ENCODE data around the gene MOG.

MOG gene

GRCh38 chr6:29676981-29677601, 20.2 kb downstream of the MOG start:
- no peak for DNase-seq (ENCODE audit: low read depth)

DNA sequence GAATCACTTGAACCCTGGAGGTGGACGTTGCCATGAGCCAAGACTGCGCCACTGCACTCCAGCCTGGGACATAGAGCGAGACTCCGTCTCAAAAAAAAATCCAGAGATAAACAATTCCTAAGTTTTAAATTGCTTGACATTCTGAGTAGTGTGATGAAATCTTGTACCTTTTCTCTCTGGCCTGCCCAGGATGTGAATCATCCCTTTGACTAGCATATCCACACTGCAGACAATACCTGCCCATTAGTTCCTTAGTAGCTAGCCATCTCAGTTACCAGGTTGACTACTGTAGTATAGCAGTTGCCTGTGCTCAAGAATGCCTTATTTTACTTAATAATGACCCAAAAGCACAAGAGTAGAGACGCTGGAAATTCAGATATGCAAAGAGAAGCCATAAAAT, 21.2 kb downstream of the MOG start:
- no peak for DNase-seq (ENCODE audit: low read depth)

DNA sequence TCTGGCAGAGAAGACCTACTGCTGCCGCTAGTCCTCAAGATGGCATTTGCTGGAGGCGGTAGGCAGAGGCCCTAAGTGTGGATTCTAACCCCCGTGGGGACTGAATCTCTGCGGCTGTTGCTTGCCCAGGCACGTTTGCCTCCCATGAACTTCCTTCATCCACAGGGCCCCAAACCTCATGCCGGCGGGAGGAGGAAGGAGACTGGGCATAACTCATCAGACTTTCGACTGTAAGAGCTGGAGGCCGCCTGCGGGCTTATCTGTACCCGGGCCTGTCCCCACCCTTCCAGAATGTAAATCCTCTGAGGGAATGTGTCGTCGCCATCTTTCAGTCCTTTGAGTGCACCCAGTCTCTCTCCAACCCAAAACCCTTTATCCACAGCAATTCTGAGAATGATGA, 23.1 kb downstream of the MOG start:
- no peak for DNase-seq (ENCODE audit: low read depth)

- DNase-seq (ENCODE audit: low read depth), result no peak
Observed at GRCh38 chr6:29680416-29680815, 23.5 kb downstream of the MOG start.

- DNase-seq (ENCODE audit: low read depth), result no peak
Observed at GRCh38 chr6:29680904-29681303, 24.0 kb downstream of the MOG start, which contains the start of gene ZFP57. Gene ZFP57 (minus strand): TSS chr6:29681152. CDS start chr6:29677003, 4,149 bp downstream.

- no peak for DNase-seq (ENCODE audit: low read depth)
Observed at GRCh38 chr6:29681811-29682210, 24.9 kb downstream of the MOG start.

GRCh38 chr6:29685718-29686326, 28.9 kb downstream of the MOG start:
- no peak for DNase-seq (ENCODE audit: low read depth)

DNA sequence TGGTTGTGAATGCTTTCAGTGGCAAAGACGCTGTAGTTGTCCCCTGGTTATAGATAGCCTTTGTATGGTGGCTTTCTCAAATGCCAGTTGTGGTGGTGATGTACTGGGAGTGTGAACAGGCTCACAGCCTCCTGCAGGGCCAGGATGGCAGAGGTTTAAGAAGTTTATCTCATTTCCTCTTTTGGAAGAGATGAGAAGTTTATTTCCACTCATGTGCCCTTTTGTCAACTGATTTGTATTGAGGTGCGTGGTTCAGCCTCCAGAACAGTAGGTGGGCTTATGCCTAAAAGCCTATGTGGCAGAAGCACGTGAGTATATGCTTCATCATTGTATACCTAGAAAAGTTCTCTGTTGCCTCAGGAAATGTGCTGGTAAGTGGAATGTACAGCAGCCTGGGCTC, 37.7 kb downstream of the MOG start:
- no peak for DNase-seq (ENCODE audit: low read depth)

DNA sequence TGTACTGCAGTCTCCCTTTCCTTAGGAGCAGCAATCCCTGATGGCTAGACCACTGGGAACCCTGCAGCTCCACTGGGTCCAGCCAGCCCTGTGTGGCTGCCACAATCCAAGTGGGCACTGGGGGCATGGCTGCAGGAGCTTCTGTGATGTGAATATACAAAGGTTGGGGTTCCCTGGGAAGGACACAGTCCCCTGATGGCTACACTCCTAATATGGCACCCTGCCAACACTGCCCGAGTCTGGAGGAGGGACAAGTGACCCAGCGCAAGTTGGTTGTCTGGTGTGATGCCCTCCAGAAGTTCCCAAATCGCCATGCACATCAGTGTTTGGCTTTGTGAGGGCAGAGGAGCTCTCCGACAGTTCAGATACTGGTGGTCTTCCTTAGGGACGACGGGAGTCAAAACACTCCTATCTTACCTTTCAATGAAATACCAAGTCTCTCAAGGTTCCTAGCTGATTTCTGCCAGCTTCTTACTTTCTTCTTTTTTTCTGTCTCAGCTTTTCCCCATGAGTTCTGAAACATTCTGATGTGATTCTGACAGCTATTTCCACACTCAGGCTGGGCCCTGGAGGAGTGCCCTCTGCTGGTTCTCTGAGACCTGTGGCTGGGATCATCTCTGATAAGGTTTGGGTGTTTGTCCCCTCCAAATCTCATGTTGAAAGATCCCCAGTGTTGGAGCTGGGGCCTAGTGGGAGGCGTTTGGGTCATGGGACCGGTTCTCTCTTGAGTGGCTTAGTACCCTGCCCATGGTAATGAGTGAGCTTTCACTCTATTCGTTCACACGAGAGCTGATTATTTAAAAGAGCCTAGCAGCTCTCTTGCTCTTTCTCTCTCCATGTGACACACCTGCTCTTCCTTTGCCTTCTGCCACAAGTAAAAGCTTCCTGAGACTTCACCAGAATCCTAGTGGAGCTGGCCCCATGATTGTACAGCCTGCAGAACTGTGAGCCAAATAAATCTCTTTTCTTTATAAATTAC, 39.5 kb downstream of the MOG start:
- no peak for DNase-seq (ENCODE audit: low read depth)

DNA sequence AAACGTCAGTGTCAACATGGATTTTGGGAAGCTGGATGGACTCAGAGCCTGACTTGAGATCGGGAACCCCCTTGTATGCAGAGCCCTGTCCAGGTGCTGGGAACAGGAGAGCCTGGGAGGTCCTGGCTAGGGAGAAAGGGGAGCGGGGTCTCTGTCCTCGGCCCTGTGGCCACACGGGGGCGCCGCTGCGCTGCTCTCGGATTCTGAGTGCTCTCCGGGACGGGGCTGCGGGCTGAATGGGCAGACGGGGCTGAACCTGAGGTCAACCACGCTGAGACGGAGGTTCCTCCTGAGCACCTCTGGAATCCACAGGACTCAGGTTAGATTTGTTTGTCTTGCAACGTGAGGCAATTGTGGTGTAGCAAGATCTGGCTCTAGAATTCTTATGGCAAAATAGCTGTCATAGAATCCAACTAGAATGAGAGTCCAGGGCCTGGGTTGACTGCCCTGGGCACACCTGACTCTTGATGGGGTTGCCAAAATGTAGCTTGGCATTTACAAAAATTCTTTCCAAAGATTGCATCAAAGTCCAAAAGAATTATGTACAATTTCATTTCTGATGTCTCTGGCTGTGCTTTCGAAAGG, 45.7 kb downstream of the MOG start:
- peak; percentile 63 for DNase-seq (ENCODE audit: low read depth)

DNA sequence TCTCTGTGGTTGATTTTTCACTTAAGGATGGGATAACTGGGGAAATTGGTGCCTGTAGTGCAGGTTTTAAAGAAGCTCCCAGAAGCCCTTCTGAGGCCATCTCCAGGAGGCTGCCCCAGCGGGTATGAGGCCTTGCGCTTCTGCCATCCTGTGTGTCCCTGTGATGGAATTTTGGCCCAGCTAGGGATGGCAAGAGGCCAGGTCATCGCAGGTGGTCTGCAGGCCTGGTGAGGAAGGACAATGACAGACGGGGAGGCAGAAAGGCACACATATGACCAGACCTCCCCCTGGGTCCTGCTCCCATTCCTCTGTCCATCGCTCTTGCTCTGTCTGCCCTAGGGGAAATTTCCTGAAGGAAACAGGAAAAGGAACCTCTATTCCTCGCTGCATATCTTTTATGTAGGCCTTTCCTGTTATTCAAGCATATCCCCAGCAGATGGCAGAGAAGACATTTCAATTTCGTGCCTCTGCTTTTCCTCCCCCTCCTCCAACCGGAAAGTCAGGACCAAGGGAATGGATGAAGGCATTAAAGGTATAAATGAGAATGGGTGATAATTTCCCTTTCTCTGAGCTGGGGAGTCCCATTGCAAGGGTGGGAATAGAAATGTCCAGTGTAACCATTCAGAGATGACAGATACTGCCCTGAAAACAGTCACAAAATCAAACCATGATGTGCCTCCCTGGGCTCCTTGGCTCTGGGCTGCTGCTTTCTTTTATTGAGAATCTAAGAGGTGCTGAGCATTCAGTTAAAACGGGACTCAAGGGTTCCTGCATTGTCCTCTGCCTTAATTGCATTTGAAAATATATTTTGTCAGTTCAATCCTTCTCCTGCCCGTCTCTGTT, 48.7 kb downstream of the MOG start:
- DNase-seq (ENCODE audit: low read depth), result no peak

GRCh38 chr6:29708432-29709179, 51.7 kb downstream of the MOG start:
- peak; percentile 23 for DNase-seq (ENCODE audit: low read depth)

DNA sequence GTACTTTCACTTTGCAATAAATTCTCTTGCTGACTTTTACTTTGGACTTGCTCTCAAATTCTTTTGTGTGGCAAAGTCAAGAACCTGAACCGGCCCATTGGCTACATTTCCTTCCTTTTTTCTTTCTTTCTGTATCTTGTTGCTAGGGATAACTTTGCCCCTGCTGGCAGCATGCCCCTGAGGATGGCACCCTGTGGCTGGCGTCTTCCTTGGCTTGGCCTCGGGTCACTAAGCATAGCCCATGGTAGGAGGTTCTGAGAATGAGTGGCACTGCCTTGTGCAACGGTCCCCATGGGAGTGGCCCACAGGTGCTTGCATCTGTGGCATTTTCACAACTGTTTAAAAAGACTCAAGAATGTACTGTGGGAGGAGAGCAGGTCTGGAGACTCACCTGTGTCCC, 52.3 kb downstream of the MOG start:
- DNase-seq (ENCODE audit: low read depth), result no peak

DNA sequence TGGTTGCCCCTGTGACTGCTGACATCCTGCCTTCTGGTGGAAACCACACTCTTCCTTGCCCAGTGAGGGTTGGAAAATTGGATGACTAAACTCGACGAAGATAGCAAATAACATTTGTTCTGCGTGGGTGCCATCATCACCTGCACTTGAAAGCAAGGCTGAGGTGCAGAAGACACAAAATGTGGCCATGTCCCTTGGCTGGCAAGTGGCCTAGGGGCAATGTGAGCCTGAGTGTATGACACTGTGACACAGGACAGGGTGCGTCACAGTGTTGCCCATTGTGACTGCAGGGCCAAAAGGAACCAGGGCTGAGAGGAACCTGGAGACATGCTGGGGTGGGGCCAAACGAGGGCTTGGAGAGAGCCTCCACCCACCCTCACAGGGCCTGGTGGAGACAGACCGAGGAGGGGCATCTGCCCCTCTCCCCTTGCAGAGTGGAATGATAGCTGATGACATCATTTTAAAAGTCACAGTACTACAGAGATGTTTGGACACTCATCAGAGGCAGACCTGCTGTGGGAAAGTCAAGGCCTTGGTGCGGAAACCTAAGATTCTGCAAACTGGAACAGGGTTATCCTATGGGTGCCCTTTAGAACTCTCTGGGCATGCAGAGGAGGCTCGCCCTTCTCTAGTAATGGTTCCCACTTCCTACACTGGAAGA, 53.5 kb downstream of the MOG start:
- DNase-seq (ENCODE audit: low read depth), result no peak

- DNase-seq (ENCODE audit: low read depth), result no peak
Observed at GRCh38 chr6:29720863-29721262, 64.0 kb downstream of the MOG start.

Measured in stimulated activated CD4-positive, alpha-beta T cell treated with anti-CD3 and anti-CD28 coated beads, Interleukin-2, amount 100 ng/mL, for 4 hours (primary cell).